K562 (cell line): ENCODE results near the gene NDC1.

Source experiments
- ARID1B ChIP-seq: fragments of 450-650 bp; IDR thresholded peaks from 2 replicates; pipeline ENCODE4 v1.6.1; 2016; ENCODE audit warnings: antibody characterized with exemption, mild to moderate bottlenecking, inconsistent platforms
- CTCF ChIP-seq, 3 experiments: IDR thresholded peaks in 2 of 3; conservative IDR thresholded peaks in 1 of 3; 2 replicates each; pipeline ENCODE4 v1.5.1; 2011 to 2012; ENCODE audit warnings: low read length in 3 of 3, mild to moderate bottlenecking in 3 of 3, control low read depth in 2 of 3, improper control_type of control experiment in 1 of 3, inconsistent platforms in 1 of 3, low read depth in 1 of 3, mixed read lengths in 1 of 3, moderate library complexity in 1 of 3; ENCODE audit not compliant: insufficient read depth in 2 of 3

DNA sequence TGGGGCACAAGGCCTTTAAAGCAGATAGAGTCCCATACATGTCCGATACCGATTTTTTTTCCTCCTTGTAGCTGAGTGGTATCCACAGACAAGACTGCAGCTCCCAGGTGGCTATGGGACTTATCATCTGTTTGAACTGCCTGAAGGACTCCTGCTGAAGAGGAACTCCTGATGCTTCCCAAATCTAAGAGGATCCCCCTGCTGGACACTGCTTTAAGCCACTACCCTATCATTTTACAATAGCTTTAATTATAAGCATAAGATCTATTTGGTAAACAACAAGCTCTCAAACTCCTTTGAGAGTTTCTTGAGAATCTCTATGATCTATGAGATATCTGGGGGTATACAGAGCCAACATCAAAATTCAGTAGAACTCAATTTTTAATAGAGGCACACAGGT is 11.7 kb downstream of the NDC1 start:
- TF ChIP-seq CTCF (IDR thresholded peaks at IDR 0.05 in 2 of 3, conservative IDR thresholded peaks at IDR 0.05 in 1 of 3; ENCODE audit: insufficient read depth in 2 of 3, low read depth in 1 of 3, low read length in 3 of 3): peak in 2 of 3 experiments; percentile 21 to 41; a peak in 2 of 6 replicates
- TF ChIP-seq ARID1B: no peak
